GF-D8 (cell line): Measurements from ENCODE around the gene CGNL1.

ENCODE experiments used
- DNase-seq: peaks from one replicate; lab custom pipeline; 2025; lab: John Stamatoyannopoulos, UW

Gene CGNL1

GRCh38 chr15:57375827-57376695, at the start of gene CGNL1:
Gene CGNL1 (plus strand): TSS chr15:57376505. CDS start chr15:57438000, 61,495 bp downstream.
- DNase-seq: no peak

- DNase-seq: no peak
Measured at GRCh38 chr15:57327985-57328471, 48.3 kb upstream of the CGNL1 start.

- no peak for DNase-seq
Measured at GRCh38 chr15:57328479-57328878, 47.8 kb upstream of the CGNL1 start.

GRCh38 chr15:57328897-57329296, 47.4 kb upstream of the CGNL1 start:
- no peak for DNase-seq

- DNase-seq: peak; percentile 59
Measured at GRCh38 chr15:57329582-57330367, 46.5 kb upstream of the CGNL1 start.

- no peak for DNase-seq
Measured at GRCh38 chr15:57330619-57331340, 45.5 kb upstream of the CGNL1 start.

GRCh38 chr15:57332326-57332725, 44.0 kb upstream of the CGNL1 start:
- no peak for DNase-seq

GRCh38 chr15:57333487-57333886, 42.8 kb upstream of the CGNL1 start:
- no peak for DNase-seq

GRCh38 chr15:57334257-57334656, 42.0 kb upstream of the CGNL1 start:
- DNase-seq: no peak

GRCh38 chr15:57335293-57335715, 41.0 kb upstream of the CGNL1 start:
- DNase-seq: no peak

GRCh38 chr15:57335719-57336118, 40.6 kb upstream of the CGNL1 start:
- no peak for DNase-seq

GRCh38 chr15:57337868-57338411, 38.4 kb upstream of the CGNL1 start:
- no peak for DNase-seq

- DNase-seq: no peak
Measured at GRCh38 chr15:57339321-57339720, 37.0 kb upstream of the CGNL1 start.

- peak; percentile 2 for DNase-seq
Measured at GRCh38 chr15:57340682-57341259, 35.5 kb upstream of the CGNL1 start.

- no peak for DNase-seq
Measured at GRCh38 chr15:57343048-57343447, 33.3 kb upstream of the CGNL1 start.

- DNase-seq: no peak
Measured at GRCh38 chr15:57343498-57343897, 32.8 kb upstream of the CGNL1 start.

GRCh38 chr15:57344282-57344681, 32.0 kb upstream of the CGNL1 start:
- no peak for DNase-seq

- DNase-seq: no peak
Measured at GRCh38 chr15:57345584-57345983, 30.7 kb upstream of the CGNL1 start.

- DNase-seq: no peak
Measured at GRCh38 chr15:57348081-57348480, 28.2 kb upstream of the CGNL1 start.

GRCh38 chr15:57352535-57353316, 23.6 kb upstream of the CGNL1 start:
- DNase-seq: no peak

GRCh38 chr15:57353317-57353804, 22.9 kb upstream of the CGNL1 start:
- DNase-seq: no peak
